Choroid plexus epithelial cell (primary cell): ENCODE measurements around the gene RPL10A.

ENCODE experiments used
- DNase-seq: peaks from one replicate; pipeline ENCODE4 v3.0.0-alpha.2; 2010; ENCODE audit warnings: low read depth
- H3K4me3 ChIP-seq: 2 replicates; pipeline ENCODE4 v1.5.1; 2011; ENCODE audit warnings: low read depth, mild to moderate bottlenecking, control low read depth, low read length, moderate library complexity
- CTCF ChIP-seq: conservative IDR thresholded peaks from 2 replicates; pipeline ENCODE4 v1.5.1; 2011; ENCODE audit warnings: low read depth, mild to moderate bottlenecking, control low read depth, inconsistent platforms, low read length, moderate library complexity

RPL10A gene

DNA sequence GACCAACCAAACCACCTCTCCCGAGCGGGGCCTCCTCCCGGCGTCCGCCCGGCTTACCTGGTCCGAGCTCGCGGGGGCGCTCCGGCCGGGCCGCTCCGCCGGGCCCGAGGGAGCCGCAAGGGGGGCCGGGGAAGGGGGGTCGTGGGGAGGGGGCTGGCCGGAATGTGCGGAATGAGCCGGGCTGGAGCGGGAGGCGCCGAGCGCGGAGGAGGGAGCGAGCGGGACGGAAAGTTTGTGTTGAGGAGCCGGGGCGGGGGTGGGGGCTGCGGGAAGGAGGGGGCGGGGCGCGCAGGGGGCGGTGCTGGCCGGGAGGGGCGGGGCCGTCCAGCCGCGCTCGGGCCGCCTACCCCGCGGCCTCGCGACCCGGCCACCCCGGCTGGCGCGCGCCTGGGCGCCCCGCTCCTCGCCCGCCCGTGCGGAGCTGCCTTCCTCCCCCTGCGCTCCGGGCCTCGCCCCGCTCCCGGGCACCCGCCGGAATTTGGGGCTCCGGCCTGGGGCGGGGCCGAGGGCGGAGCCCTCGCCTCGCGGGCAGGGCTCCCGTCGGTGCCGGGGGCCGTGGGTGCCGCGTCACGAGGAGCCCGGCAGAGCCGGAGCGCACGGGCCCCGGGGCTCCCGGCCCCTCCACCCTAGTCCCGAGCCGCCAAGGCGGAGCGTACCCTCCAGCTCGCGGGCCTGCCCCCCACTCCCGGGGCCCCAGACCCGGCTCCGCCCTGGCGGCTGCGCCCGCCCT, 28.8 kb downstream of the RPL10A start, which contains the start of gene TEAD3:
TSS of gene TEAD3 (minus strand) at position 239 of the 730 bp plus-strand sequence.
- peak within 1 kb of the TSS; percentile 73 for H3K4me3 ChIP-seq
- peak; percentile 60 for DNase-seq
- TF ChIP-seq CTCF = peak; percentile 11

- peak overlapping the region; percentile 73 for H3K4me3 ChIP-seq
- TF ChIP-seq CTCF = peak; percentile 18
- DNase-seq = peak; percentile 82
Measured at GRCh38 chr6:35497571-35498421, 29.6 kb downstream of the RPL10A start.

- no peak for DNase-seq
- H3K4me3 ChIP-seq = peak overlapping the region; percentile 73
- TF ChIP-seq CTCF = no peak
Measured at GRCh38 chr6:35498422-35499067, 30.3 kb downstream of the RPL10A start.

GRCh38 chr6:35499372-35499771, 31.2 kb downstream of the RPL10A start:
- TF ChIP-seq CTCF = no peak
- DNase-seq = no peak

GRCh38 chr6:35500782-35501181, 32.6 kb downstream of the RPL10A start:
- DNase-seq = peak; percentile 42
- H3K4me3 ChIP-seq = no peak overlapping the region
- TF ChIP-seq CTCF = no peak

More at GRCh38 chr6:35499372-35499771, 31.2 kb downstream of the RPL10A start:
- no peak overlapping the region for H3K4me3 ChIP-seq

DNA sequence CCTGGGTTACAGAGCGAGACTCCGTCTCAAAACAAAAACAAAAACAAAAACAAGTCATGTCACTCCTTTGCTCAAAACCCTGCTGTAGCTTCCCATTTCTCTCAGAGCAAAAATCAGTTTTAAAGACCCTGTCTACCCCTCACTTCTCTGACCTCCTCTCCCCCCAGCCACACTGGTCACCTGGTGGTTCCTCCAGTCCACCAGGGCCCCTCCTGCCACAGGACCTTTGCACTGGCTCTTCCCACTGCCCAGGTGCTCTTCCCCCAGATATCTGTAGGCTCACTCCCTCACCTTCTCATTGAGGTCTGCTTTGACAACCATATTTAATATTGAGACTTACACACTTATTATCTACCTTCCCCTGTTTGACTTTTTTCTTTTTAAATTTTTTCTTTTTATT, 33.6 kb downstream of the RPL10A start:
- H3K4me3 ChIP-seq = no peak overlapping the region
- no peak for DNase-seq
- TF ChIP-seq CTCF = no peak
